Right atrium auricular region (tissue), 2 donors: ENCODE results near the gene NEU4. TPM values are rescaled to one million over a fixed set of nuclear protein-coding genes. Genes with fewer than 3 reads are reported as not detected.

ENCODE experiments used
- DNase-seq: peaks from one replicate; pipeline ENCODE4 v3.0.0-alpha.2; 2019; ENCODE audit warnings: low spot score
- H3K27ac ChIP-seq, 2 donors: fragments of 200-600 bp; sonication (generic); 1 replicate in 1 of 2; 2 replicates in 1 of 2; pipeline ENCODE4 v1.5.1; 2016 to 2019
- H3K27me3 ChIP-seq, 2 donors: fragments of 200-600 bp; sonication (generic); one replicate each; pipeline versions ENCODE4 v1.5.1 to v1.6.0; 2017 to 2019
- H3K36me3 ChIP-seq: fragments of 200-600 bp; sonication (generic); one replicate; pipeline ENCODE4 v1.5.1; 2016
- H3K4me1 ChIP-seq, 2 donors: fragments of 200-600 bp; sonication (generic); one replicate each; pipeline versions ENCODE4 v1.5.1 to v1.6.0; 2017 to 2019
- H3K4me3 ChIP-seq, 2 donors: fragments of 200-600 bp; sonication (generic); 1 replicate in 1 of 2; 2 replicates in 1 of 2; pipeline ENCODE4 v1.5.1; 2017 to 2019; ENCODE audit warnings: mild to moderate bottlenecking in 1 of 2, moderate library complexity in 1 of 2
- H3K9me3 ChIP-seq, 2 donors: fragments of 200-600 bp; sonication (generic); one replicate each; pipeline ENCODE4 v1.5.1; 2019
- total RNA-seq, 2 donors: library from RNA; depleted of rRNA; stranded (reverse); fragments of >200 nt; gene quantifications; one replicate each; pipeline ENCODE4 v1.1.0, GENCODE V29; 2016
- TF ChIP-seq, protein P1 (sequence below), 2 donors: fragments of 200-600 bp; sonication (generic); IDR thresholded peaks; one replicate each; pipeline ENCODE4 v1.5.1; 2019; ENCODE audit warnings: antibody characterized with exemption in 2 of 2

Gene NEU4
- total RNA-seq, 2 donors from 2014 or later, result 0.31 TPM; not detected in 1

DNA sequence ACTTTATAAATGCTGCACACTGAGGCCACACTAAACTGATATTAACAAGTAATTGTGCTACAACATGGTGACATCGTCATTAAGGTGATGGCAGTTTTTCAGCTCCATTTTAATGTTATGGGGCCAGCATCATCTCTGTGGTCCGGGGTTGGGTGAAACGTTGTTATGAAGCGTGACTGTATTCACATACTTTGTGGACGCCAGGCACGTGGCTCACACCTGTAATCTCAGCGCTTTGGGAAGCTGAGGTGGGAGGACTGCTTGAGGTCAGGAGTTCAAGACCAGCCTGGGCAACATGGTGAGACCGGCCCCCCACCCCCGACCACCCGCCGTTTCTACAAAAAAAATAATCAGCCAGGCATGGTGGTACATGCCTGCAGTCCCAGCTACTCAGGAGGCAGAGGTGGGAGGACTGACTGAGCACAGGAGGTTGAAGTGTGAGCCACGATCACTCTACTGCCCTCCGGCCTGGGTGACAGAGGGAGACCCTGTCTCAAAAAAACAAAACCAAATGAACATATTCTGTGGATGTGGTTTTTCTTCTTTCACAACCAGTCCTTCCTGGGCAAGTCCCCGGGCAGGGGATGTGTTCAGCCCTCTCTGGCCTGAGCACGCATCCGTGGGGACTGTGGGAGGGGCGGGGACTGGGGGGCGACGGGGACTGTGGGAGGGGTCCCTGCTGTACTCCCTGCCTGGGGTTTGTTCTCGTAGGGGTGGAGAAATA lies 45.3 kb upstream of the NEU4 start:
- H3K4me1 ChIP-seq, result no peaks in the 10 kb centered on the region
- H3K27ac ChIP-seq, result no peak overlapping the region
- H3K36me3 ChIP-seq, result no peaks in the 10 kb centered on the region
- TF ChIP-seq, protein P1, sequence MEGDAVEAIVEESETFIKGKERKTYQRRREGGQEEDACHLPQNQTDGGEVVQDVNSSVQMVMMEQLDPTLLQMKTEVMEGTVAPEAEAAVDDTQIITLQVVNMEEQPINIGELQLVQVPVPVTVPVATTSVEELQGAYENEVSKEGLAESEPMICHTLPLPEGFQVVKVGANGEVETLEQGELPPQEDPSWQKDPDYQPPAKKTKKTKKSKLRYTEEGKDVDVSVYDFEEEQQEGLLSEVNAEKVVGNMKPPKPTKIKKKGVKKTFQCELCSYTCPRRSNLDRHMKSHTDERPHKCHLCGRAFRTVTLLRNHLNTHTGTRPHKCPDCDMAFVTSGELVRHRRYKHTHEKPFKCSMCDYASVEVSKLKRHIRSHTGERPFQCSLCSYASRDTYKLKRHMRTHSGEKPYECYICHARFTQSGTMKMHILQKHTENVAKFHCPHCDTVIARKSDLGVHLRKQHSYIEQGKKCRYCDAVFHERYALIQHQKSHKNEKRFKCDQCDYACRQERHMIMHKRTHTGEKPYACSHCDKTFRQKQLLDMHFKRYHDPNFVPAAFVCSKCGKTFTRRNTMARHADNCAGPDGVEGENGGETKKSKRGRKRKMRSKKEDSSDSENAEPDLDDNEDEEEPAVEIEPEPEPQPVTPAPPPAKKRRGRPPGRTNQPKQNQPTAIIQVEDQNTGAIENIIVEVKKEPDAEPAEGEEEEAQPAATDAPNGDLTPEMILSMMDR (IDR thresholded peaks at IDR 0.05), result no peak
- H3K4me3 ChIP-seq, result no peak overlapping the region
- H3K9me3 ChIP-seq, result no peaks in the 10 kb centered on the region
- H3K27me3 ChIP-seq, result no peaks in the 10 kb centered on the region
- no peak for DNase-seq

DNA sequence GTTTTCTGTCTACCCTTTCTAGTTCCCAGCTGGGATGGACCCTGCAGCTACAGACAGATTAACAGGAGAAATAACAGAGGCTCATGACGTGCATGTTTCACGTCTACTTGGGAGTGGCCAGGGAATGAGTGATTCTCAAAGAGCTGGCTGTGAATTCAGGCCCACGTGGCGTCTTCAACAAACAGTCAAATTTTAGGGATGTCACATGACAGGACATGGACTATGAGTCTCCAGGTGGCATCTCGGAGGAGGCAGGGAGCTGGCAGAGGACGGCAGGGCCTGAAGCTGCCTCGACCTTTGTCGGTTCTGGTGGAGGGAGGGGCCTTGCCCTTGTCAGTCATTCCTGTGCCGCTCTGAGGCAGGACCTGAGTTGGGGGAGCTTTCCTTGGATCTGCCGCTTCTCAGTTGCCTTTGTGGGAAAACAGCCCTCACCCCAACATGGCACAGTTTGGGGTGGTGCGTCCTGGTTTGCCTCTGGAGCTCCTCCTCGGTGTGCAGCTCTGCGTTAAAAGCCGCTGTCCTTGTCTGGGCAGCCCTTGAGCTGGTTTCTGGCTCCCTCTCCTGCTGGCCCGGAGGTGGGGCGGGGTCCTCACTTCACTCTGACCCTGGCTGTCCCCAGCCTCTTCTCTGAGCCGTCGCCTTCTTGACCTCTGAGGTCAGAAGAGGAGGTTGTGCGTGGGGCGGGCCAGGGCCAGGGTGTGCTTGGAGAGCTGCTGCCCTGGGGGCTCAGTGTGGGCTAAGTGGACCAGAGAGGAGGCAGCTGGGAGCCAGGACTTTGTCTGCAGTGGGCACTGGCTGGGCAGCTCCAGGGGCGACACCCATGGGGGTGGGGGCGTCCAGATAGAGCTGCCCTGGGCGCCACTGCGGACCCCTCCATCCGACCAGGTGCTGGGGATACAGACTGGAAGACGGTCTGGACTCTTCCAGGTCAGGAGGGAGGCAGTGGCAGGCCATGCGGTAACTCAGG lies 44.4 kb upstream of the NEU4 start:
- Histone ChIP-seq H3K36me3 (no peaks in the 10 kb centered on the region), H3K4me3 (no peak overlapping the region)
- no peak for DNase-seq

DNA sequence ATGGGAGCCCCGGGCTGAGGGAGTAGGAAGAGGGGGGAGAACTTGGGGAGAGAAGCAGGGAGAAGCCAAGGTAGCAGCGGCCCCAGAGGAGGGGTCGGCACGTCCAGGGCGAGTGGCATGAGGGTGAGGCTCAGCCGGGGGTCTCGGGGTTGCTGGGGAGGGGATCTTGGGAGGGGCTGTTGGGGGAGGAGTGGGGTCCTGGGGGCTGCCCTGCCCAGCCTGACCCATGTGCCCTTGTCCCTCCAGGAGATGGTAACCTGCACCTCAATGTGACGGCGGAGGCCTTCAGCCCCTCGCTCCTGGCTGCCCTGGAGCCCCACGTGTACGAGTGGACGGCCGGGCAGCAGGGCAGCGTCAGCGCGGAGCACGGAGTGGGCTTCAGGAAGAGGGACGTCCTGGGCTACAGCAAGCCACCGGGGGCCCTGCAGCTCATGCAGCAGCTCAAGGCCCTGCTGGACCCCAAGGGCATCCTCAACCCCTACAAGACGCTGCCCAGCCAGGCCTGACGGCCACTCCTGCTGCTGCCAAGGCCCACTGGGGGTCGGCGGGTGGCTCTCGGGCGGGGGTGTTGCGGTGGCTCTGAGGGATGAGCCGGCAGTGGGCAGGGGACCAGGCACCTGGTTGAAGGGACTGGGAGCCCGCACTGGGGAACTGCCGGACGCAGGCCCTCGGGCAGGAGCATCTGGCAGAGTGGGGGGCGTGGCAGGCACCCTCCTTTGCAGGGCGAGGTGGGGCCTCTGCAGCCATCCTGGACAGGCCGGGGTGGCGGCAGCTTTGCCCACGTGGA lies 41.3 kb upstream of the NEU4 start:
- no peaks in the 10 kb centered on the region for H3K27me3 ChIP-seq
- H3K36me3 ChIP-seq, result no peaks in the 10 kb centered on the region
- DNase-seq, result no peak
- no peaks in the 10 kb centered on the region for H3K9me3 ChIP-seq
- TF ChIP-seq, protein P1 (IDR thresholded peaks at IDR 0.05), result no peak
- no peak overlapping the region for H3K27ac ChIP-seq
- H3K4me3 ChIP-seq, result no peak overlapping the region
- no peaks in the 10 kb centered on the region for H3K4me1 ChIP-seq

More for the DNA sequence above, 44.4 kb upstream of the NEU4 start:
- TF ChIP-seq, protein P1 (IDR thresholded peaks at IDR 0.05), result no peak
- H3K27ac ChIP-seq, result no peak overlapping the region
- no peaks in the 10 kb centered on the region for H3K9me3 ChIP-seq
- no peaks in the 10 kb centered on the region for H3K27me3 ChIP-seq
- H3K4me1 ChIP-seq, result no peaks in the 10 kb centered on the region

DNA sequence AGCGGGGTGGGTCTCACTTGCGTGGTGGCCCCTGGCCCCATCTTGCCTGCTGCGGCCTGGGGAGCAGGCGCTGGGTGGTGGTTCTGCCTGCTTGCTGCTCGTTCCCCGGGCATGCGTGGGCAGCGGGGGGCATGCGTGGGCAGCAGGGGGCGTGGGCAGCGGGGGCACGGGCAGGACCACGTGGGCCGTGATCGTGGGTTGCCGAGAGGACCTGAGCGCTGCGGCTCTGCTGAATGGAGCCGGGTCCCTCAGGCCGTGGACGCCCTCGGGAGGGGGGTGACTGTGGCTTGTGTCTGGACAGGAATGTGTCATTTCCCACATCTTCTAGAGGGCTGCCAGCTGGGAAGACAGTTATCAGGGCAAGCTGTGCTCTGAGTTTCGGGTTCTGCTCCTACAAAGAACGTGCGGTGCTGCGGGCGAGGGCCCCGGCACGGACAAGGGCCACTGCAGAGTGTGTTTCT lies 40.7 kb upstream of the NEU4 start:
- Histone ChIP-seq H3K4me1 (no peaks in the 10 kb centered on the region), H3K4me3 (no peak overlapping the region), H3K27me3 (no peaks in the 10 kb centered on the region), H3K9me3 (no peaks in the 10 kb centered on the region), H3K27ac (no peak overlapping the region), H3K36me3 (no peaks in the 10 kb centered on the region)
- DNase-seq, result no peak
- TF ChIP-seq, protein P1 (IDR thresholded peaks at IDR 0.05), result no peak

DNA sequence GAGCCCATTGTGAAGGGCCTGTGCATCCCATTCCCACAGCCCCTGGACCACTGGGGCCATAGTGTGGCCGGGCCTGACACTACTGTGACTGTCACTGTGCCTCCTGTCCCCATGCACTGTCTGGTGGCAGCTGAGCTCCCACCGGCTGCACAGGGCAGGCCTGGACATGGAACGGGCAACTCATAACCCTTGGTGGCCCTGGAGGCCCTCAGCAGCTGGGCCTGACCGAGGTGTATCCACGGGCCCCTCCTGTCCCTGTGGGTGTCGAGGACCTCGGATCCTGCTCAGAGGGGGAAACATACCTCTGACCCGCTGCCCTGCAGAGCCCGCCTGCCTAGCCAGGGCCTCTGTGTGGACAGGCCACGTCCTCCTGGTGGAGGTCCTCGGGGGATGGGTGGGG lies 40.1 kb upstream of the NEU4 start:
- TF ChIP-seq, protein P1 (IDR thresholded peaks at IDR 0.05), result no peak
- H3K27ac ChIP-seq, result no peak overlapping the region
- H3K36me3 ChIP-seq, result no peaks in the 10 kb centered on the region
- H3K9me3 ChIP-seq, result no peaks in the 10 kb centered on the region
- H3K4me3 ChIP-seq, result no peak overlapping the region
- no peak for DNase-seq
- no peaks in the 10 kb centered on the region for H3K4me1 ChIP-seq
- no peaks in the 10 kb centered on the region for H3K27me3 ChIP-seq
